Measurements from ENCODE around the gene PIKFYVE.
"Not testable (repeated sequence)": the region's sequence is repeated elsewhere in the genome, so short reads cannot be mapped to it uniquely, and the experiment has no call there.

The PIKFYVE gene

GRCh38 chr2:208350610-208351009 is 84.6 kb downstream of the PIKFYVE start:
- H3K4me3 Mint-ChIP-seq = no peak overlapping the region
- TF ChIP-seq CTCF (IDR thresholded peaks at IDR 0.05) = no peak
- no peaks in the 10 kb centered on the region for H3K9me3 Mint-ChIP-seq
- H3K4me1 Mint-ChIP-seq = no peaks in the 10 kb centered on the region
- H3K27me3 Mint-ChIP-seq (ENCODE audit: low read depth, poor library complexity) = no peaks in the 10 kb centered on the region
- peaks cover 81% of the 10 kb centered on the region for H3K36me3 Mint-ChIP-seq (ENCODE audit: low read depth)
- no peak overlapping the region for H3K27ac Mint-ChIP-seq
- no peak for DNase-seq

DNA sequence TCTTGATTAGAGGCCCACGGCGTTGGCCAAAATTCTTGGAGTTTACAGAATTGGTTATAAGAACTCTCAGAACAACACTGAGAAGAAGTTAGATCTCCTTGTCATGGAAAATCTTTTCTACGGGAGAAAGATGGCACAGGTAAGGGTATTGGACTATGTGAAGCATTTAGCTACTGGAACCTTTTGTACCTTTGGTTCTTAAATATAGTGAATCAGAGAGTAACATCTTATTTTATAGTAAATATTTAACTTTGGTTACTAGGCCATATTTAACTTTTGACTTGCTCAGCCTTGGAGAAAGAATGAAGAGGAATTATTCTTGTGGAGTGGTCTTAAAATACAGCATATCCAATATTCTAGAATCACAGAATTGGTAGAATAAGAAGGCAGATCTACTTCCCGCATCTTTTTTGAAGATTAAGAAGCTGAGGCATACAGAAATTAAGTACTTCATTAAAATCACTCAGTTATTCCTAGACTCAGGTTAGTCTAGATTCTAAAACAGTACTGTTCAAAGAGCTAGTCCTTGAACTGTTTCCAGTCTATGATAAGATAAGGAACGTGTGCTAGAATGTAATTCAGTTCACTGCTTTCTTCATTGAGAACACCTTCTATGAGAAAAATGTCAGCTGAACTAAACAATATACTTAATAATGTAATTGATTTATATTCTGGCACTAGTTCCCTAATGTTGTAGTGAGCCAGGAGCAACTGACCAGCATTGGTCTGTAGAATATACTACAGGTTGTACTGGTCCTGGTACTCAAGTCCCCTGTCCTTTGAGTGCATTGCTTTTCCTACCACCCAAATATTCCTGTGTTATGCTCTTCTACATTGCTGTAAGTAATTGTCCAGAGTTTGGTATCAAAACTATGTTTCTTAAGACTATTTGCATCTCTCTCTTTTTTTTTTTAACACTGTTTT is 86.9 kb downstream of the PIKFYVE start:
- Mint-ChIP-seq H3K27ac (no peak overlapping the region), H3K4me1 (no peaks in the 10 kb centered on the region), H3K27me3 (ENCODE audit: low read depth, poor library complexity) (no peaks in the 10 kb centered on the region), H3K36me3 (ENCODE audit: low read depth) (peaks cover 77% of the 10 kb centered on the region), H3K4me3 (no peak overlapping the region), H3K9me3 (no peaks in the 10 kb centered on the region)
- DNase-seq = no peak
- no peak for TF ChIP-seq CTCF (IDR thresholded peaks at IDR 0.05)

DNA sequence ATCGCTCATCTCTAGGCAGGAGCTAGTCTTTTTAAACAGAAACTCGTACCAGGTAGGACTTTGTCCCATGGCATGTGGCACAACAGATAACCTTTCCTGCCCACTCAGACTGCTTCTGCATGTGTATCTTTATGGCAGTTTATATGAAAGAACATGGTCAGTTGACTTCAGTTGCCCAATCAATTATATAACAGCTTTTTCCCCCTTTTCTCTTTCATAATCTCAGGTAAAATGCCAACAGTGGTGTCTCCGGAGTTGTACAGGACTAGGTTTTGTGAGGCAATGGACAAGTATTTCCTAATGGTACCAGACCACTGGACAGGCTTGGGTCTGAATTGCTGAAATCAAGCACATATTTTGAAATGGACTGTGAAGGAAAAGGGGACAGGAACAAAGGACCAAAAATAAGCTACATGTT is 88.9 kb downstream of the PIKFYVE start:
- no peak for TF ChIP-seq CTCF (IDR thresholded peaks at IDR 0.05)

GRCh38 chr2:208356420-208356819 is 90.4 kb downstream of the PIKFYVE start:
- not testable (repeated sequence) for H3K4me3 Mint-ChIP-seq; H3K4me1 Mint-ChIP-seq; DNase-seq; H3K27ac Mint-ChIP-seq; H3K9me3 Mint-ChIP-seq; H3K27me3 Mint-ChIP-seq (ENCODE audit: low read depth, poor library complexity)
- peaks cover 65% of the 10 kb centered on the region for H3K36me3 Mint-ChIP-seq (ENCODE audit: low read depth)

More for the DNA sequence above, 88.9 kb downstream of the PIKFYVE start:
- Mint-ChIP-seq H3K27me3 (ENCODE audit: low read depth, poor library complexity) (no peaks in the 10 kb centered on the region), H3K36me3 (ENCODE audit: low read depth) (peaks cover 78% of the 10 kb centered on the region), H3K4me3 (no peak overlapping the region), H3K27ac (no peak overlapping the region), H3K9me3 (peaks cover 3% of the 10 kb centered on the region), H3K4me1 (peaks cover 3% of the 10 kb centered on the region)
- DNase-seq = no peak

DNA sequence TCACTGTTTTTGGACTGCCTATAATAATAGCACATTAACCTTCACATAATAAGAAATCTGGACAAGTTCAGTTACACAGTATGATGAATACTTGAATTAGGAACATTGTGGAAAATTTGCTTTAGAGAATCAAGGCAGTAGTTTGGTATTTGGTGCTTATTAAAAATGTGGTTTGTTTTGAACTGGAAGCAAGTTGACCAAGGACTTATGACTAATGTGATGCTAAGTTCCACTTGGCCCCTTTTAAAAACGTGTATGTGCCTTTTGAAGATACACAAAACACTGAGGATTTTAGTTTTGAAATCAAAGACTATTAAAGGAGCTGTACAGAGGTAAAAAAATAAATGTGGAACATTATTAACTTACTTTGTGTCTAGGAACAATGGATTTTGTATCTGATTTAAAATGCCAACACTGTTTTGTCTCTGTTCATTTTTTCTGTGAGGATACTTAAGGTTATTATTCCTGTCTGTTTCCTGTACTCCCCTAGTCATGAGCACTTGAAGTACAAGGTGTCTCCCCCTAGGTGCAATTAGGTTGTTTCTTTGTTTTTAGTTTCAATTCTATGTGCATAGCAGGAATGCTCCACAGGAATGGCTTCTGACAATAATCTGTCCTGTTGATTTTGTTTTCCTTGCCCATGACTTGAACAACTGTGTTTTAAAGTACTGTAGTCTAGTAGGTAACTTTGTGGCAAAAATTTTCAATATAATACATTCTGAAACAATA is 91.0 kb downstream of the PIKFYVE start:
- peaks cover 59% of the 10 kb centered on the region for H3K36me3 Mint-ChIP-seq (ENCODE audit: low read depth)
- H3K27ac Mint-ChIP-seq = no peak overlapping the region
- no peak for DNase-seq

More for the DNA sequence above, 91.0 kb downstream of the PIKFYVE start:
- no peak for TF ChIP-seq CTCF (IDR thresholded peaks at IDR 0.05)
- H3K4me1 Mint-ChIP-seq = peaks cover 3% of the 10 kb centered on the region
- no peaks in the 10 kb centered on the region for H3K27me3 Mint-ChIP-seq (ENCODE audit: low read depth, poor library complexity)
- H3K9me3 Mint-ChIP-seq = peaks cover 3% of the 10 kb centered on the region
- no peak overlapping the region for H3K4me3 Mint-ChIP-seq
